Gastrocnemius medialis (tissue), 4 donors: ENCODE results near the gene MYOD1. TPM values are rescaled to one million over a fixed set of nuclear protein-coding genes. Genes with fewer than 3 reads are reported as not detected.

Experiments
- ATAC-seq, 2 donors: fragments of 150-250 bp; one replicate each; pipeline ENCODE4 v1.9.1; 2016
- DNase-seq, 2 donors: peaks; one replicate each; pipeline ENCODE4 v3.0.0-alpha.2; 2019
- H3K27ac ChIP-seq, 4 donors: fragments of 200-600 bp; sonication (generic); 1 replicate in 1 of 4; 2 replicates in 3 of 4; pipeline ENCODE4 v1.5.1; 2016 to 2018; ENCODE audit warnings: mild to moderate bottlenecking in 2 of 4, moderate library complexity in 1 of 4
- H3K27me3 ChIP-seq, 3 donors: fragments of 200-600 bp; sonication (generic) in 2 of 3; 1 replicate in 1 of 3; 2 replicates in 2 of 3; pipeline versions ENCODE4 v1.5.1 to v1.6.0; 2016 to 2019; ENCODE audit warnings: mild to moderate bottlenecking in 1 of 3, moderate library complexity in 1 of 3
- H3K36me3 ChIP-seq, 2 donors: fragments of 200-600 bp; sonication (generic) in 1 of 2; one replicate each; pipeline ENCODE4 v1.5.1; 2017 to 2018
- H3K4me1 ChIP-seq, 2 donors: fragments of 200-600 bp; sonication (generic) in 1 of 2; one replicate each; pipeline ENCODE4 v1.5.1; 2016 to 2017; ENCODE audit warnings: mild to moderate bottlenecking in 2 of 2
- H3K4me3 ChIP-seq, 4 donors: fragments of 200-600 bp; sonication (generic) in 3 of 4; 1 replicate in 1 of 4; 2 replicates in 3 of 4; pipeline ENCODE4 v1.5.1; 2016 to 2019; ENCODE audit warnings: mild to moderate bottlenecking in 2 of 4
- H3K9me3 ChIP-seq, 3 donors: fragments of 200-600 bp; sonication (generic) in 2 of 3; 1 replicate in 1 of 3; 2 replicates in 2 of 3; pipeline ENCODE4 v1.5.1; 2016 to 2019
- POLR2A ChIP-seq, 2 donors: fragments of 450-650 bp; IDR thresholded peaks; one replicate each; pipeline ENCODE4 v1.6.1; 2017; ENCODE audit warnings: antibody characterized with exemption in 2 of 2, mild to moderate bottlenecking in 2 of 2, moderate library complexity in 2 of 2
- in situ Hi-C, 4 donors: fragments of 200-750 bp; cut with MboI; loops; one replicate each; pipeline versions ENCODE4 v1.15.0 to v1.8.0; 2017; ENCODE audit warnings: low sequenced_read_pairs in 4 of 4
- intact Hi-C: fragments of 100-400 bp; cut with DNase I; formaldehyde crosslinking; loops from one replicate; pipeline ENCODE4 v1.15.1; 2023; ENCODE audit warnings: low total_unique reads
- total RNA-seq, 4 donors: library from RNA; depleted of rRNA; stranded (reverse); fragments of >200 nt; gene quantifications; one replicate each; pipeline versions ENCODE4 v1.1.0 to v1.2.3, GENCODE V29; 2016
- TF ChIP-seq, protein P1 (sequence below), 5 experiments: fragments of 450-650 bp in 3 of 5; fragments of 200-600 bp in 2 of 5; sonication (generic) in 2 of 5; IDR thresholded peaks in 4 of 5; conservative IDR thresholded peaks in 1 of 5; 1 replicate in 4 of 5; 2 replicates in 1 of 5; pipeline ENCODE4 v1.5.1; 2016 to 2019; ENCODE audit warnings: antibody characterized with exemption in 5 of 5, mild to moderate bottlenecking in 3 of 5, moderate library complexity in 3 of 5

Gene MYOD1
- total RNA-seq = 10 to 100 TPM in 2 of 4 donors, 1 to 10 TPM in 2; 3.5 to 20.6 (median 10.4) TPM

GRCh38 chr11:17719028-17719937 lies at the start of gene MYOD1:
MYOD1 (plus strand) TSS chr11:17719571; CDS start chr11:17719783, 212 bp downstream.
- DNase-seq (peak; percentile 65 to 92), ATAC-seq (peak; percentile 30 to 42)
- Histone ChIP-seq H3K4me3 (peak within 1 kb of the TSS; percentile 61 to 69 (median 65)), H3K27me3 (no peaks in the 10 kb centered on the region), H3K9me3 (no peaks in the 10 kb centered on the region), H3K4me1 (peaks cover 21 to 32% of the 10 kb centered on the region in 2 donors), H3K27ac (peak within 1 kb of the TSS; percentile 93 to 99 (median 96)), H3K36me3 (no peaks in the 10 kb centered on the region)
- TF ChIP-seq, protein P1, sequence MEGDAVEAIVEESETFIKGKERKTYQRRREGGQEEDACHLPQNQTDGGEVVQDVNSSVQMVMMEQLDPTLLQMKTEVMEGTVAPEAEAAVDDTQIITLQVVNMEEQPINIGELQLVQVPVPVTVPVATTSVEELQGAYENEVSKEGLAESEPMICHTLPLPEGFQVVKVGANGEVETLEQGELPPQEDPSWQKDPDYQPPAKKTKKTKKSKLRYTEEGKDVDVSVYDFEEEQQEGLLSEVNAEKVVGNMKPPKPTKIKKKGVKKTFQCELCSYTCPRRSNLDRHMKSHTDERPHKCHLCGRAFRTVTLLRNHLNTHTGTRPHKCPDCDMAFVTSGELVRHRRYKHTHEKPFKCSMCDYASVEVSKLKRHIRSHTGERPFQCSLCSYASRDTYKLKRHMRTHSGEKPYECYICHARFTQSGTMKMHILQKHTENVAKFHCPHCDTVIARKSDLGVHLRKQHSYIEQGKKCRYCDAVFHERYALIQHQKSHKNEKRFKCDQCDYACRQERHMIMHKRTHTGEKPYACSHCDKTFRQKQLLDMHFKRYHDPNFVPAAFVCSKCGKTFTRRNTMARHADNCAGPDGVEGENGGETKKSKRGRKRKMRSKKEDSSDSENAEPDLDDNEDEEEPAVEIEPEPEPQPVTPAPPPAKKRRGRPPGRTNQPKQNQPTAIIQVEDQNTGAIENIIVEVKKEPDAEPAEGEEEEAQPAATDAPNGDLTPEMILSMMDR (IDR thresholded peaks at IDR 0.05 in 4 of 5, conservative IDR thresholded peaks at IDR 0.05 in 1 of 5) = peak in 2 of 5 experiments; percentile 15 to 43
- TF ChIP-seq POLR2A (IDR thresholded peaks at IDR 0.05) = peak; percentile 65 to 77
- intact Hi-C loops (loop anchor here (2.0 to 10.0 kb wide), 4 partner anchors 78 to 1114 kb away; no protein-coding TSS in a partner anchor), in situ Hi-C loops (loop anchor here in 1 of 4 donors (25.0 kb wide), 1 partner anchor 332 kb away; the partner anchor contains the start of gene KCNJ11)

GRCh38 chr11:17672469-17672868 lies 46.9 kb upstream of the MYOD1 start:
- H3K27ac ChIP-seq = no peak overlapping the region
- H3K27me3 ChIP-seq = no peaks in the 10 kb centered on the region
- intact Hi-C loops = loop anchor here (10.0 kb wide), 1 partner anchor 68 kb away; no protein-coding TSS in a partner anchor
- TF ChIP-seq, protein P1 (IDR thresholded peaks at IDR 0.05 in 4 of 5, conservative IDR thresholded peaks at IDR 0.05 in 1 of 5) = no peak
- no peak for TF ChIP-seq POLR2A (IDR thresholded peaks at IDR 0.05)
- no peaks in the 10 kb centered on the region for H3K36me3 ChIP-seq
- no peaks in the 10 kb centered on the region for H3K9me3 ChIP-seq
- H3K4me1 ChIP-seq = no peaks in the 10 kb centered on the region
- H3K4me3 ChIP-seq = no peak overlapping the region
- ATAC-seq = no peak
- DNase-seq = no peak
- in situ Hi-C loops = no loop called here

- no peak for TF ChIP-seq POLR2A (IDR thresholded peaks at IDR 0.05)
- TF ChIP-seq, protein P1 (IDR thresholded peaks at IDR 0.05 in 4 of 5, conservative IDR thresholded peaks at IDR 0.05 in 1 of 5) = no peak
- no peak for DNase-seq
- Histone ChIP-seq H3K9me3 (no peaks in the 10 kb centered on the region), H3K27me3 (no peaks in the 10 kb centered on the region), H3K4me1 (no peaks in the 10 kb centered on the region), H3K27ac (no peak overlapping the region), H3K36me3 (no peaks in the 10 kb centered on the region), H3K4me3 (no peak overlapping the region)
- intact Hi-C loops = loop anchor here (10.0 kb wide), 1 partner anchor 69 kb away; no protein-coding TSS in a partner anchor
- ATAC-seq = peak; percentile 63 to 68
- in situ Hi-C loops = no loop called here
These were observed 45.4 kb upstream of the MYOD1 start for GRCh38 chr11:17673951-17674350.

GRCh38 chr11:17682848-17683247 lies 36.5 kb upstream of the MYOD1 start:
- intact Hi-C loops (loop anchor here (1.0 to 10.0 kb wide), 2 partner anchors 37 to 298 kb away; partner anchors contain the start of gene KCNJ11), in situ Hi-C loops (loop anchor here in 1 of 4 donors (25.0 kb wide), 1 partner anchor 296 kb away; the partner anchor contains the start of gene KCNJ11)
- no peak overlapping the region for H3K4me3 ChIP-seq
- no peaks in the 10 kb centered on the region for H3K9me3 ChIP-seq
- H3K36me3 ChIP-seq = no peaks in the 10 kb centered on the region
- no peak for ATAC-seq
- H3K27me3 ChIP-seq = no peaks in the 10 kb centered on the region
- H3K27ac ChIP-seq = peak overlapping the region; percentile 80 to 87 (median 82)
- peaks cover 48 to 54% of the 10 kb centered on the region in 2 donors for H3K4me1 ChIP-seq
- no peak for DNase-seq
- no peak for TF ChIP-seq POLR2A (IDR thresholded peaks at IDR 0.05)
- TF ChIP-seq, protein P1 (IDR thresholded peaks at IDR 0.05 in 4 of 5, conservative IDR thresholded peaks at IDR 0.05 in 1 of 5) = no peak
